Neural progenitor cell (in vitro differentiated cells): ENCODE measurements around the gene ESRRG.

Experiments used
- EZH2 ChIP-seq: fragments of 200-600 bp; sonication (generic); IDR thresholded peaks from 2 replicates; pipeline ENCODE4 v1.6.1; 2017; ENCODE audit warnings: antibody characterized with exemption, mild to moderate bottlenecking, moderate library complexity
- TF ChIP-seq, protein P1 (sequence below): fragments of 200-600 bp; sonication (generic); IDR thresholded peaks from 2 replicates; pipeline ENCODE4 v1.5.1; 2017; ENCODE audit warnings: antibody characterized with exemption, mild to moderate bottlenecking

DNA sequence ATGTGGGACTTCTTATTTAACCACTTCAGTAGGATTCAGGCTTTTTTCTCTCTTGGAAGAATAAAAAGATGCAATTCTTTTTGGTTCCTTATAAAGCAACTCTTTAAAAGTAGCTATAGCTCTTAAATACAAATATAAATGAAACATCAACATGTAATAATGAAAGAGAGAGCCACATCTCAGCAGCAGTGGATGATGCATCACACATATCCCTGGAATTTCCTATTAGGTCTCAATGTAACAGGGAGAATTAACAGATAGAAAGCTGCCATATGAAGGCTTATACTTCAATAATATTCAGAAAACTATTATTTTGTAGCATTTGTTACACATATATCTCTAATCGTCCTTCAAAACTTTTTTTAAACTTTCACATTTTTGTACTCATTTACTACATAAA, 181.0 kb downstream of the ESRRG start:
- TF ChIP-seq, protein P1, sequence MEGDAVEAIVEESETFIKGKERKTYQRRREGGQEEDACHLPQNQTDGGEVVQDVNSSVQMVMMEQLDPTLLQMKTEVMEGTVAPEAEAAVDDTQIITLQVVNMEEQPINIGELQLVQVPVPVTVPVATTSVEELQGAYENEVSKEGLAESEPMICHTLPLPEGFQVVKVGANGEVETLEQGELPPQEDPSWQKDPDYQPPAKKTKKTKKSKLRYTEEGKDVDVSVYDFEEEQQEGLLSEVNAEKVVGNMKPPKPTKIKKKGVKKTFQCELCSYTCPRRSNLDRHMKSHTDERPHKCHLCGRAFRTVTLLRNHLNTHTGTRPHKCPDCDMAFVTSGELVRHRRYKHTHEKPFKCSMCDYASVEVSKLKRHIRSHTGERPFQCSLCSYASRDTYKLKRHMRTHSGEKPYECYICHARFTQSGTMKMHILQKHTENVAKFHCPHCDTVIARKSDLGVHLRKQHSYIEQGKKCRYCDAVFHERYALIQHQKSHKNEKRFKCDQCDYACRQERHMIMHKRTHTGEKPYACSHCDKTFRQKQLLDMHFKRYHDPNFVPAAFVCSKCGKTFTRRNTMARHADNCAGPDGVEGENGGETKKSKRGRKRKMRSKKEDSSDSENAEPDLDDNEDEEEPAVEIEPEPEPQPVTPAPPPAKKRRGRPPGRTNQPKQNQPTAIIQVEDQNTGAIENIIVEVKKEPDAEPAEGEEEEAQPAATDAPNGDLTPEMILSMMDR = no peak
- no peak for TF ChIP-seq EZH2
